ENCODE results near the gene TTC34.
"Not testable (repeated sequence)": the region's sequence is repeated elsewhere in the genome, so short reads cannot be mapped to it uniquely, and the experiment has no call there.

The TTC34 gene

DNA sequence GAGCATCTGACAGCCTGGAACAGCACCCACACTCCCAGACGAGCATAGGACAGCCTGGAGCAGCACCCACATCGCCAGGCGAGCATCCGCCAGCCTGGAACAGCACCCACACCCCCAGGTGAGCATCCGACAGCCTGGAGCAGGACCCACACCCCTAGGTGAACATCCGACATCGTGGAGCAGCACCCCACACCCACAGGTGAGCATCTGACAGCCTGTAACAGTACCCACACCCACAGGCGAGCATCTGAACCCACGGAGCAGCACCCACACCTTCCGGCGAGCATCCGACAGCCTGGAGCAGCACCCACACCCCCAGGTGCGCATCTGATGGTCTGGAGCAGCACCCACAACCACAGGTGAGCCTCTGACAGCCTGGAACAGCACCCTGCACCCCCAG lies 44.0 kb downstream of the TTC34 start:
- DNase-seq (ENCODE audit: low spot score) = not testable (repeated sequence)

DNA sequence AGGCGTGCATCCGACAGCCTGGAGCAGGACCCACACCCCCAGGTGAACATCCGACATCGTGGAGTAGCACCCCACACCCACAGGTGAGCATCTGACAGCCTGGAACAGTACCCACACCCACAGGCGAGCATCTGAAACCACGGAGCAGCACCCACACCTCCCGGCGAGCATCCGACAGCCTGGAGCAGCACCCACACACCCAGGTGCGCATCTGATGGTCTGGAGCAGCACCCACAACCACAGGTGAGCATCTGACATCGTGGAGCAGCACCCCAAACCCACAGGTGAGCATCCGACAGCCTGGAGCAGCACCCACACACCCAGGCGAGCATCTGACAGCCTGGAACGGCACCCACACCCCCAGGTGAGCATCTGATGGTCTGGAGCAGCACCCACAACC lies 46.1 kb downstream of the TTC34 start:
- not testable (repeated sequence) for DNase-seq (ENCODE audit: low spot score)

DNA sequence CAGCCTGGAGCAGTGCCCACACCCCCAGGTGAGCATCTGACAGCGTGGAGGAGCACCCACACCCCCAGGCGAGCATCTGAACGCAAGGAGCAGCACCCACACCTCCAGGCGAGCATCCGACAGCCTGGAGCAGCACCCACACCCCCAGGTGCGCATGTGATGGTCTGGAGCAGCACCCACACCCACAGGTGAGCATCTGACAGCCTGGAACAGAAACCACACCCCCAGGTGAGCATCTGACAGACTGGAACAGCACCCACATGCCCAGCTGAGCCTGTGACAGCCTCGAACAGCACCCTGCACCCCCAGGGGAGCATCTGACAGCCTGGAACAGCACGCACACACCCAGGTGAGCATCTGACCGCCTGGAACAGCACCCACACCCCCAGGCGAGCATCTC lies 46.9 kb downstream of the TTC34 start:
- DNase-seq (ENCODE audit: low spot score) = not testable (repeated sequence)

DNA sequence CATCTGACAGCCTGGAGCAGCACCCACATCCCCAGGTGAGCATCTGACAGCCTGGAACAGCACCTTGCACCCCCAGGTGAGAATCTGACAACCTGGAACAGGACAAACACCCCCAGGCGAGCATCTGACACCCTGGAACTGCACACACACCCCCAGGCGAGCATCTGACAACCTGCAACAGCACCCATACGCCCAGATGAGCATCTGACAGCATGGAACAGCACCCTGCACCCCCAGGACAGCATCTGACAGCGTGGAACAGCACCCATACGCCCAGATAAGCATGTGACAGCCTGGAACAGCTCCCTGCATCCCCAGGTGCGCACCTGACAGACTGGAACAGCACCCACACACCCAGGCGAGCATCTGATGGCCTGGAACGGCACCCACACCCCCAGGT lies 49.0 kb downstream of the TTC34 start:
- DNase-seq (ENCODE audit: low spot score) = not testable (repeated sequence)

- DNase-seq (ENCODE audit: low spot score) = not testable (repeated sequence)
Measured at GRCh38 chr1:2751866-2752265, 49.6 kb downstream of the TTC34 start.

- not testable (repeated sequence) for DNase-seq (ENCODE audit: low spot score)
Measured at GRCh38 chr1:2750766-2751730, 50.4 kb downstream of the TTC34 start.

DNA sequence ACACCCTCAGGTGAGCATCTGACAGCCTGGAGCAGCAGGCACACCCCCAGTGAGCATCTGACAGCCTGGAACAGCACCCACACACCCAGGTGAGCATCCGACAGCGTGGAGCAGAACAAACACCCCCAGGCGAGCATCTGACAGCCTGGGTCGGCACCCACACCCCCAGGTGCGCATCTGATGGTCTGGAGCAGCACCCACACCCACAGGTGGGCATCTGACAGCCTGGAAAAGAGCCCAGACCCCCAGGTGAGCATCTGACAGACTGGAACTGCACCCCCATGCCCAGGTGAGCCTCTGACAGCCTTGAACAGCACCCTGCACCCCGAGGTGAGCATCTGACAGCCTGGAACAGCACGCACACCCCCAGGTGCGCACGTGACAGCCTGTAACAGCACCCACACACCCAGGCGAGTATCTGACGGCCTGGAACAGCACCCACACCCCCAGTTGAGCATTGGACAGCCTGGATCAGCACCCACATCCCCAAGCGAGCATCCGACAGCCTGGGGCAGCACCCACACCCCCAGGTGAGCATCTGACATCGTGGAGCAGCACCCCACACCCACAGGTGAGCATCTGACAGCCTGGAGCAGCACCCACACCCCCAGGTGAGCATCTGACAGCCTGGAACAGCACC lies 51.3 kb downstream of the TTC34 start:
- not testable (repeated sequence) for DNase-seq (ENCODE audit: low spot score)

DNA sequence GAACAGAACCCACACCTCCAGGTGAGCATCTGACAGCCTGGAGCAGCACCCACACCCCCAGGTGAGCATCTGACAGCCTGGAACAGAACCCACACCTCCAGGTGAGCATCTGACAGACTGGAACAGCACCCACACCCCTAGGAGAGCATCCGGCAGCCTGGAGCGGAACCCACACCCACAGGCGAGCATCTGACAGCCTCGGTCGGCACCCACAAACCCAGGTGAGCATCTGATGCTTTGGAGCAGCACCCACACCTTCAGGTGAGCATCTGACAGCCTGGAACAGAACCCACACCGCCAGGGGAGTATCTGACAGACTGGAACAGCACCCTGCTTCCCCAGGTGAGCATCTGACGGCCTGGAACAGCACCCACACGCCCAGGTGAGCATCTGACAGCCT lies 52.9 kb downstream of the TTC34 start:
- DNase-seq (ENCODE audit: low spot score) = not testable (repeated sequence)

- not testable (repeated sequence) for DNase-seq (ENCODE audit: low spot score)
Measured at GRCh38 chr1:2694796-2695195, 106.7 kb downstream of the TTC34 start.

DNA sequence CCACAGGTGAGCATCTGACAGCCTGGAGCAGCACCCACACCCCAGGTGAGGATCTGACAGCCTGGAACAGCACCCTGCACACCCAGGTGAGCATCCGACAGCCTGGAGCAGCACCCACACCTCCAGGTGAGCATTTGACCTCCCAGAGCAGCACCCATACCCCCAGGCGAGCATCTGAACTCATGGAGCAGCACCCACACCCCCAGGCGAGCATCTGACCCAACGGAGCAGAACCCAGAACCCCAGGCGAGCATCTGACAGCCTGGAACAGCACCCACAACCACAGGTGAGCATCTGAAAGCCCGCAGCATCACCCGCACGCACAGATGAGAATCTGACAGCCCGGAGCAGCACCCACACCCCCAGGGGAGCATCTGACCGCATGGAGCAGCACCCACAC lies 111.3 kb downstream of the TTC34 start:
- not testable (repeated sequence) for DNase-seq (ENCODE audit: low spot score)

- not testable (repeated sequence) for DNase-seq (ENCODE audit: low spot score)
Measured at GRCh38 chr1:2688336-2688665, 113.2 kb downstream of the TTC34 start.

DNA sequence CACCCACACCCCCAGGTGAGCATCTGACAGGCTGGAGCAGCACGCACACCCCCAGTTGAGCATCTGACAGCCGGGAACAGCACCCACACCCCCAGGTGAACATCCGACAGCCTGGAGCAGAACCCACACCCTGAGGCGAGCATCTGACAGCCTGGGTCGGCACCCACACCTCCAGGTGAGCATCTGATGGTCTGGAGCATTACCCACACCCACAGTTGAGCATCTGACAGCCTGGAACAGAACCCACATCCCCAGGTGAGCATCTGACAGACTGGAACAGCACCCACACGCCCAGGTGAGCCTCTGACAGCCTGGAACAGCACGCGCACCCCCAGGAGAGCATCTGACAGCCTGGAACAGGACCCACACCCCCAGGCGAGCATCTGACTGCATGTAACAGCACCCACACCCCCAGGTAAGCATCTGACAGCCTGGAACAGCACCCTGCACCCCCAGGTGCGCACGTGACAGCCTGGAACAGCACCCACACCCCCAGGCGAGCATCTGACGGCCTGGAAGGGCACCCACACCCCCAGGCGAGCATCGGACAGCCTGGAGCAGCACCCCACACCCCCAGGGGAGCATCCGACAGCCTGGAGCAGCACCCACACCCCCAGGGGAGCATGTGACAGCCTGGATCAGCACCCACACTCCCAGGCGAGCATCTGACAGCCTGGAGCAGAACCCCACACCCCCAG lies 113.7 kb downstream of the TTC34 start:
- not testable (repeated sequence) for DNase-seq (ENCODE audit: low spot score)

DNA sequence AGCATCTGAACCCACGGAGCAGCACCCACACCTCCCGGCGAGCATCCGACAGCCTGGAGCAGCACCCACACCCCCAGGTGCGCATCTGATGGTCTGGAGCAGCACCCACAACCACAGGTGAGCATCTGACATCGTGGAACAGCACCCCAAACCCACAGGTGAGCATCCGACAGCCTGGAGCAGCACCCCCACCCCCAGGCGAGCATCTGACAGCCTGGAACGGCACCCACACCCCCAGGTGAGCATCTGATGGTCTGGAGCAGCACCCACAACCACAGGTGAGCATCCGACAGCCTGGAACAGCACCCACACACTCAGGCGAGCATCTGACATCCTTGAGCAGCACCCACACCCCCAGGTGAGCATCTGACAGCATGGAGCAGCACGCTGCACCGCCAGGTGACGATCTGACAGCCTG lies 114.3 kb downstream of the TTC34 start:
- not testable (repeated sequence) for DNase-seq (ENCODE audit: low spot score)

GRCh38 chr1:2686091-2686863 lies 115.2 kb downstream of the TTC34 start:
- DNase-seq (ENCODE audit: low spot score) = not testable (repeated sequence)

DNA sequence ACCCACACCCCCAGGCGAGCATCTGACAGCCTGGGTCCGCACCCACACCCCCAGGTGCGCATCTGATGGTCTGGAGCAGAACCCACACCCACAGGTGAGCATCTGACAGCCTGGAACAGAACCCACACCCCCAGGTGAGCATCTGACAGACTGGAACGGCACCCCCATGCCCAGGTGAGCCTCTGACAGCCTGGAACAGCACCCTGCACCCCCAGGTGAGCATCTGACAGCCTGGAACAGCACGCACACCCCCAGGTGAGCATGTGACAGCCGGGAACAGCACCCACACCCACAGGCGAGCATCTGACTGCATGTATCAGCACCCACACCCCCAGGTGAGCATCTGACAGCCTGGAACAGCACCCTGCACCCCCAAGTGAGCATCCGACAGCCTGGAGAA lies 115.8 kb downstream of the TTC34 start:
- not testable (repeated sequence) for DNase-seq (ENCODE audit: low spot score)

- not testable (repeated sequence) for DNase-seq (ENCODE audit: low spot score)
Measured at GRCh38 chr1:2684878-2685277, 116.6 kb downstream of the TTC34 start.

- DNase-seq (ENCODE audit: low spot score) = not testable (repeated sequence)
Measured at GRCh38 chr1:2684000-2684399, 117.5 kb downstream of the TTC34 start.

DNA sequence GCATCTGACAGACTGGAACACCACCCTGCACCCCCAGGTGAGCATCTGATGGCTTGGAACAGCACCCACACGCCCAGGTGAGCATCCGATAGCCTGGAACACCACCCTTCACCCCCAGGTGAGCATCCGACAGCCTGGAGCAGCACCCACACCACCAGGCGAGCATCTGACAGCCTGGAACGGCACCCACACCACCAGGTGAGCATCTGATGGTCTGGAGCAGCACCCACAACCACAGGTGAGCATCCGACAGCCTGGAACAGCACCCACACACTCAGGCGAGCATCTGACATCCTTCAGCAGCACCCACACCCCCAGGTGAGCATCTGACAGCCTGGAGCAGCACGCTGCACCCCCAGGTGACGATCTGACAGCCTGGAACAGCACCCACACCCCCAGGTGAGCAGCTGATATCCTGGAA lies 118.2 kb downstream of the TTC34 start:
- not testable (repeated sequence) for DNase-seq (ENCODE audit: low spot score)

- not testable (repeated sequence) for DNase-seq (ENCODE audit: low spot score)
Measured at GRCh38 chr1:2682879-2683278, 118.6 kb downstream of the TTC34 start.

DNA sequence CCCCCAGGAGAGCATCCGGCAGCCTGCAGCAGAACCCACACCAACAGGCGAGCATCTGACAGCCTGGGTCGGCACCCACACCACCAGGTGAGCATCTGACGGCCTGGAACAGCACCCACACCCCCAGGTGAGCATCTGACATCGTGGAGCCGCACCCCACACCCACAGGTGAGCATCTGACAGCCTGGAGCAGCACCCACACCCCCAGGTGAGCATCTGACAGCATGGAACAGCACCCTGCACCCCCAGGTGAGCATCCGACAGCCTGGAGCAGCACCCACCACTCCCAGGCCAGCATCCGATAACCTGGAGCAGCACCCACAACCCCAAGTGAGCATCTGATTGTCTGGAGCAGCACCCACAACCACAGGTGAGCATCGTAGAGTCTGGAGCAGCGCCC lies 124.8 kb downstream of the TTC34 start:
- not testable (repeated sequence) for DNase-seq (ENCODE audit: low spot score)

DNA sequence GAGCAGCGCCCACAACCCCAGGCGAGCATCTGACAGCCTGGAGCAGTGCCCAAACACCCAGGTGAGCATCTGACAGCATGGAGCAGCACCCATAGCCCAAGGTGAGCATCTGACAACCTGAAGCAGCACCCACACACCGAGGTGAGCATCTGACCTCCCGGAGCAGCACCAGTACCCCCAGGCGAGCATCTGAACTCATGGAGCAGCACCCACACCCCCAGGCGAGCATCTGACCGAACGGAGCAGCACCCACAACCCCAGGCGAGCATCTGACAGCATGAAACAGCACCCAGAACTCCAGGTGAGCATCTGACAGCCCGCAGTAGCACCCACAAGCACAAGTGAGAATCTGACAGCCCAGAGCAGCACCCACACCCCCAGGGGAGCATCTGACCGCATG lies 129.8 kb downstream of the TTC34 start:
- not testable (repeated sequence) for DNase-seq (ENCODE audit: low spot score)

DNA sequence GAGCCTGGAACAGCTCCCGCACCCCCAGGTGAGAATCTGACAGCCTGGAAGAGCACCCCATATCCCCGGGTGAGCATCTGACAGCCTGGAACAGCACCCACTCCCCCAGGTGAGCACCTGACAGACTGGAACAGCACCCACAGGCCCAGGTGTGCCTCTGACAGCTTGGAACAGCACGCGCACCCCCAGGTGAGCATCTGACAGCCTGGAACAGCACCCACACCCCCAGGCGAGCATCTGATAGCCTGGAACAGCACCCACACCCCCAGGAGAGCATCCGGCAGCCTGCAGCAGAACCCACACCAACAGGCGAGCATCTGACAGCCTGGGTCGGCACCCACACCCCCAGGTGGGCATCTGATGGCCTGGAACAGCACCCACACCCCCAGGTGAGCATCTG lies 141.7 kb downstream of the TTC34 start:
- not testable (repeated sequence) for DNase-seq (ENCODE audit: low spot score)
